CD4-positive, alpha-beta memory T cell (primary cell): ENCODE data around the gene FNIP1. TPM values are rescaled to one million over a fixed set of nuclear protein-coding genes. Genes with fewer than 3 reads are reported as not detected.
A peak's percentile ranks its signal among the peaks of the same experiment; 100 is the strongest.

Experiments used
- CTCF ChIA-PET: fragments of 350-600 bp; sonication (Branson Sonifier 250); formaldehyde crosslinking; loops from one replicate; lab custom pipeline; 2021; ENCODE audit warnings: inconsistent platforms; ENCODE audit not compliant: partially characterized antibody; lab: Charles Lee
- POLR2A ChIA-PET: fragments of 350-600 bp; sonication (Branson Sonifier 250); formaldehyde crosslinking; loops from one replicate; lab custom pipeline; 2021; ENCODE audit not compliant: partially characterized antibody; lab: Charles Lee
- DNase-seq, 5 donors: peaks; one replicate each; pipeline versions ENCODE4 v3.0.0 to v3.0.0-alpha.2; 2020 to 2022; ENCODE audit warnings: mixed read lengths in 1 of 5
- H3K27ac ChIP-seq: one replicate; pipeline ENCODE4 v1.7.0; 2013; ENCODE audit warnings: low read depth, low read length
- H3K27me3 ChIP-seq: 2 replicates; pipeline ENCODE4 v1.7.0; 2013; ENCODE audit warnings: mild to moderate bottlenecking, low read length, moderate library complexity; ENCODE audit not compliant: insufficient read depth
- H3K36me3 ChIP-seq: 2 replicates; pipeline ENCODE4 v1.7.0; 2013; ENCODE audit warnings: mild to moderate bottlenecking, low read length, moderate library complexity; ENCODE audit not compliant: insufficient read depth
- H3K4me1 ChIP-seq: 2 replicates; pipeline ENCODE4 v1.7.0; 2013; ENCODE audit warnings: mild to moderate bottlenecking, low read length, moderate library complexity; ENCODE audit not compliant: insufficient read depth
- H3K4me3 ChIP-seq, 2 donors: one replicate each; pipeline ENCODE4 v1.7.0; 2013; ENCODE audit warnings: low read length in 2 of 2, mild to moderate bottlenecking in 1 of 2
- H3K9me3 ChIP-seq, 2 donors: one replicate each; pipeline ENCODE4 v1.7.0; 2013; ENCODE audit warnings: low read length in 2 of 2, control low read depth in 1 of 2; ENCODE audit not compliant: control insufficient read depth in 1 of 2
- H3K27ac Mint-ChIP-seq, 7 donors: one replicate each; pipeline ENCODE4 v1.8.0; 2020 to 2021; ENCODE audit warnings: mixed read lengths in 7 of 7, mild to moderate bottlenecking in 6 of 7, inconsistent platforms in 3 of 7, moderate library complexity in 3 of 7
- H3K27me3 Mint-ChIP-seq, 2 donors: one replicate each; pipeline ENCODE4 v1.8.0; 2020 to 2021; ENCODE audit warnings: mixed read lengths in 2 of 2
- H3K36me3 Mint-ChIP-seq, 2 donors: one replicate each; pipeline ENCODE4 v1.8.0; 2020 to 2021; ENCODE audit warnings: mixed read lengths in 2 of 2, inconsistent platforms in 1 of 2, mild to moderate bottlenecking in 1 of 2
- H3K4me1 Mint-ChIP-seq, 4 donors: one replicate each; pipeline ENCODE4 v1.8.0; 2020 to 2021; ENCODE audit warnings: mixed read lengths in 4 of 4, mild to moderate bottlenecking in 1 of 4
- H3K4me3 Mint-ChIP-seq, 8 donors: one replicate each; pipeline ENCODE4 v1.8.0; 2020 to 2021; ENCODE audit warnings: mixed read lengths in 8 of 8, mild to moderate bottlenecking in 7 of 8, moderate library complexity in 6 of 8, inconsistent platforms in 3 of 8
- H3K9me3 Mint-ChIP-seq, 8 donors: one replicate each; pipeline ENCODE4 v1.8.0; 2020 to 2021; ENCODE audit warnings: mixed read lengths in 8 of 8, mild to moderate bottlenecking in 5 of 8, inconsistent platforms in 3 of 8, moderate library complexity in 1 of 8
- intact Hi-C: fragments of 100-400 bp; cut with micrococcal nuclease; formaldehyde crosslinking; loops from one replicate; pipeline ENCODE4 v1.15.1; 2023
- polyA plus RNA-seq, 2 donors: library from polyadenylated mRNA; unstranded; fragments of 300-500 nt; fragmentation: Illumina TruSeq; gene quantifications; one replicate each; pipeline ENCODE4 v1.2.3, GENCODE V29; 2021
- total RNA-seq, 2 experiments: library from RNA; stranded (reverse); gene quantifications; one replicate each; pipeline ENCODE4 v1.2.3, GENCODE V29; 2021

FNIP1 gene
- total and polyA plus RNA-seq, 4 experiments from 2014 or later = 8.2 to 35.9 (median 23.3) TPM

- Histone ChIP-seq H3K9me3 (no peaks in the 10 kb centered on the region), H3K27me3 (no peaks in the 10 kb centered on the region), H3K4me3 (no peak overlapping the region), H3K4me1 (peaks cover 43% of the 10 kb centered on the region), H3K27ac (no peak overlapping the region), H3K36me3 (no peaks in the 10 kb centered on the region)
- no peak for DNase-seq
- Mint-ChIP-seq H3K9me3 (no peaks in the 10 kb centered on the region), H3K4me3 (no peak overlapping the region), H3K27me3 (no peaks in the 10 kb centered on the region), H3K27ac (peak overlapping the region in 2 of 7 donors; percentile 18 to 68), H3K4me1 (peaks cover 49 to 75% (median 62%) of the 10 kb centered on the region in 4 donors), H3K36me3 (peaks cover 3 to 14% of the 10 kb centered on the region in 2 donors)
- ChIA-PET POLR2A (no interaction called here), CTCF (no interaction called here)
- intact Hi-C loops = no loop called here
Observed at GRCh38 chr5:131609774-131610173, 187.0 kb downstream of the FNIP1 start.

- Mint-ChIP-seq H3K4me1 (peaks cover 47 to 71% (median 59%) of the 10 kb centered on the region in 4 donors), H3K27me3 (no peaks in the 10 kb centered on the region), H3K27ac (peak overlapping the region in 5 of 7 donors; percentile 31 to 75 (median 65)), H3K4me3 (peak overlapping the region in 2 of 8 donors; percentile 15 to 16), H3K9me3 (no peaks in the 10 kb centered on the region), H3K36me3 (peaks cover 4 to 9% of the 10 kb centered on the region in 2 donors)
- Histone ChIP-seq H3K27ac (no peak overlapping the region), H3K4me1 (peaks cover 51% of the 10 kb centered on the region), H3K36me3 (no peaks in the 10 kb centered on the region), H3K27me3 (no peaks in the 10 kb centered on the region), H3K4me3 (no peak overlapping the region), H3K9me3 (no peaks in the 10 kb centered on the region)
- ChIA-PET POLR2A (no interaction called here), CTCF (interaction anchor here (1.1 kb wide), 1 partner anchor 19 kb away, joined by 4 read pairs; no protein-coding TSS in a partner anchor)
- intact Hi-C loops = no loop called here
- no peak for DNase-seq
Observed at GRCh38 chr5:131608597-131608996, 188.2 kb downstream of the FNIP1 start.

GRCh38 chr5:131607903-131608540 lies 188.8 kb downstream of the FNIP1 start:
- ChIA-PET CTCF (interaction anchor here (2.9 kb wide), 1 partner anchor 18 kb away, joined by 15 read pairs; no protein-coding TSS in a partner anchor), POLR2A (no interaction called here)
- Mint-ChIP-seq H3K4me3 (peak overlapping the region in 1 of 8 donors; percentile 15), H3K9me3 (no peaks in the 10 kb centered on the region), H3K36me3 (peaks cover 3 to 9% of the 10 kb centered on the region in 2 donors), H3K27me3 (no peaks in the 10 kb centered on the region), H3K27ac (peak overlapping the region in 4 of 7 donors; percentile 2 to 49 (median 22)), H3K4me1 (peaks cover 45 to 68% (median 58%) of the 10 kb centered on the region in 4 donors)
- H3K27me3 ChIP-seq = no peaks in the 10 kb centered on the region
- no peak overlapping the region for H3K4me3 ChIP-seq
- H3K36me3 ChIP-seq = no peaks in the 10 kb centered on the region
- no peak overlapping the region for H3K27ac ChIP-seq
- DNase-seq = no peak
- intact Hi-C loops = no loop called here
- no peaks in the 10 kb centered on the region for H3K9me3 ChIP-seq
- peaks cover 51% of the 10 kb centered on the region for H3K4me1 ChIP-seq

- Mint-ChIP-seq H3K27ac (peak overlapping the region in 1 of 7 donors; percentile 39), H3K36me3 (peaks cover 3 to 9% of the 10 kb centered on the region in 2 donors), H3K9me3 (no peaks in the 10 kb centered on the region), H3K27me3 (no peaks in the 10 kb centered on the region), H3K4me1 (peaks cover 45 to 64% (median 56%) of the 10 kb centered on the region in 4 donors), H3K4me3 (no peak overlapping the region)
- Histone ChIP-seq H3K9me3 (no peaks in the 10 kb centered on the region), H3K27ac (no peak overlapping the region), H3K4me3 (no peak overlapping the region), H3K36me3 (no peaks in the 10 kb centered on the region), H3K4me1 (peaks cover 51% of the 10 kb centered on the region), H3K27me3 (no peaks in the 10 kb centered on the region)
- DNase-seq = no peak
- ChIA-PET CTCF (interaction anchor here (2.9 kb wide), 1 partner anchor 18 kb away, joined by 15 read pairs; no protein-coding TSS in a partner anchor), POLR2A (no interaction called here)
- intact Hi-C loops = no loop called here
Observed at GRCh38 chr5:131607418-131607817, 189.4 kb downstream of the FNIP1 start.

- no peaks in the 10 kb centered on the region for H3K9me3 Mint-ChIP-seq
- DNase-seq = no peak
- H3K27me3 ChIP-seq = no peaks in the 10 kb centered on the region
- no peaks in the 10 kb centered on the region for H3K36me3 ChIP-seq
- H3K27ac Mint-ChIP-seq = peak overlapping the region in 3 of 7 donors; percentile 10 to 60 (median 17)
- H3K27ac ChIP-seq = no peak overlapping the region
- ChIA-PET POLR2A (no interaction called here), CTCF (interaction anchor here (0.9 to 2.9 kb wide), 4 partner anchors 10 to 458 kb away, joined by 3 to 15 read pairs (median 3); no protein-coding TSS in a partner anchor)
- H3K9me3 ChIP-seq = no peaks in the 10 kb centered on the region
- peaks cover 46% of the 10 kb centered on the region for H3K4me1 ChIP-seq
- no peak overlapping the region for H3K4me3 ChIP-seq
- intact Hi-C loops = no loop called here
- H3K4me3 Mint-ChIP-seq = peak overlapping the region in 2 of 8 donors; percentile 3 to 11
- H3K27me3 Mint-ChIP-seq = no peaks in the 10 kb centered on the region
- peaks cover 8 to 17% of the 10 kb centered on the region in 2 donors for H3K36me3 Mint-ChIP-seq
- H3K4me1 Mint-ChIP-seq = peaks cover 42 to 55% (median 49%) of the 10 kb centered on the region in 4 donors
Observed at GRCh38 chr5:131605086-131605485, 191.7 kb downstream of the FNIP1 start.

GRCh38 chr5:131595088-131596033 lies 201.5 kb downstream of the FNIP1 start:
- intact Hi-C loops = no loop called here
- H3K27me3 ChIP-seq = no peaks in the 10 kb centered on the region
- no peaks in the 10 kb centered on the region for H3K36me3 ChIP-seq
- Mint-ChIP-seq H3K9me3 (no peaks in the 10 kb centered on the region), H3K27me3 (no peaks in the 10 kb centered on the region), H3K36me3 (peaks cover 4 to 10% of the 10 kb centered on the region in 2 donors), H3K27ac (peak overlapping the region; percentile 17 to 93 (median 82)), H3K4me3 (peak overlapping the region; percentile 30 to 77 (median 62)), H3K4me1 (peaks cover 41 to 75% (median 49%) of the 10 kb centered on the region in 4 donors)
- H3K9me3 ChIP-seq = no peaks in the 10 kb centered on the region
- ChIA-PET POLR2A (interaction anchor here (0.6 to 1.7 kb wide), 8 partner anchors 13 to 415 kb away, joined by 3 to 7 read pairs (median 3); no protein-coding TSS in a partner anchor), CTCF (interaction anchor here (0.8 to 12.9 kb wide), 4 partner anchors 8 to 467 kb away, joined by 3 to 394 read pairs (median 5); partner anchors contain the start of gene ACSL6)
- peak overlapping the region; percentile 38 for H3K27ac ChIP-seq
- peak overlapping the region in 1 of 2 donors; percentile 3 for H3K4me3 ChIP-seq
- peak; percentile 45 to 67 (median 48) for DNase-seq
- peaks cover 34% of the 10 kb centered on the region for H3K4me1 ChIP-seq
